Neutrophil (primary cell): ENCODE data around the gene H2BK1.

Source experiments
- H3K27ac ChIP-seq: fragments of 200-600 bp; sonication (generic); 2 replicates; pipeline ENCODE4 v1.5.1; 2016; ENCODE audit warnings: mild to moderate bottlenecking, moderate library complexity
- H3K27me3 ChIP-seq: fragments of 200-600 bp; sonication (generic); 2 replicates; pipeline ENCODE4 v1.6.0; 2016; ENCODE audit warnings: mild to moderate bottlenecking
- H3K36me3 ChIP-seq: fragments of 200-600 bp; sonication (generic); 2 replicates; pipeline ENCODE4 v1.5.1; 2017
- H3K4me1 ChIP-seq, 2 experiments: fragments of 200-600 bp in 1 of 2; sonication (generic) in 1 of 2; 1 replicate in 1 of 2; 2 replicates in 1 of 2; pipeline versions ENCODE4 v1.5.1 to v1.6.1; 2013 to 2016; ENCODE audit warnings: low read depth in 1 of 2, low read length in 1 of 2, mild to moderate bottlenecking in 1 of 2, moderate library complexity in 1 of 2; ENCODE audit not compliant: control insufficient read depth in 1 of 2, insufficient read depth in 1 of 2
- H3K4me3 ChIP-seq, 2 experiments: fragments of 200-600 bp in 1 of 2; sonication (generic) in 1 of 2; 1 replicate in 1 of 2; 2 replicates in 1 of 2; pipeline ENCODE4 v1.5.1; 2013 to 2016; ENCODE audit warnings: low read depth in 1 of 2, low read length in 1 of 2, mild to moderate bottlenecking in 1 of 2, moderate library complexity in 1 of 2
- H3K9me3 ChIP-seq: fragments of 200-600 bp; sonication (generic); 2 replicates; pipeline ENCODE4 v1.5.1; 2016
- CTCF ChIP-seq: fragments of 200-600 bp; sonication (generic); IDR thresholded peaks from 2 replicates; pipeline ENCODE4 v1.5.1; 2016; ENCODE audit warnings: antibody characterized with exemption

Gene H2BK1

GRCh38 chr7:151168003-151168786, 42.1 kb downstream of the H2BK1 start:
- Histone ChIP-seq H3K9me3 (no peaks in the 10 kb centered on the region), H3K4me3 (no peak overlapping the region), H3K36me3 (no peaks in the 10 kb centered on the region), H3K4me1 (peaks cover 0 to 15% of the 10 kb centered on the region in 2 experiments), H3K27ac (no peak overlapping the region), H3K27me3 (peaks cover 100% of the 10 kb centered on the region)
- TF ChIP-seq CTCF = no peak

- no peak within 1 kb of the TSS for H3K27ac ChIP-seq
- H3K27me3 ChIP-seq = peaks cover 100% of the 10 kb centered on the region
- H3K4me1 ChIP-seq = peaks cover 0 to 15% of the 10 kb centered on the region in 2 experiments
Measured at GRCh38 chr7:151167197-151167961, 42.9 kb downstream of the H2BK1 start, which contains the start of gene GBX1. Gene GBX1, minus strand, starts transcription at chr7:151167694. Its CDS starts 146 bp downstream, at chr7:151167548.

DNA sequence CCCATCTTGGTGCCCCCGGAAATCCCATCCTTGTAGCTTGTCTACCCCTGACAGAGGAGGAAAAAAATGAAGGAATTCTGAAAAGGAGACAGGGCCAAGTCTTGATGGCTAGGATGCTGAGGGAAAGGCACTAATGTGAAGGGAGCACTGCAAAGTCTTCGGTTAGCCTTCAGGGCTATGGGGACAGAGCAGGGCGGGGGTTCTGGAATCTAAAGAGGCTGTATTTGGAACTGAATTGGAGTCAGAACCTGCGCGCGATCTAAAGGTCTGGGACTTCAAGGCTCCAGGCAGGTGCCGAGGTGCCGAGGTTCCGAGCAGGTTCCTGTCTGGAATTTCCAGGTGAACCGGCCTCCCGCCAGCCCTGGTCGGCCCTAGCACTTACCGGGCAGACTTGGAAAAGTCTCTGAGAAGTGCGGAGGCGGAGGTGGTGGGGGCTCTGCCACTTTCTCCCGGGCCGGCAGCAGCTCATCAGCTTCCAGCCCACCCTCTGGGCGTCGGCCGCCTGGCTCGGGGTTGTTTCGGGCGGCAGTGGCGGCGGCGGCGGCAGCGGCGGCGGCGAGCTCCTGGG, 43.6 kb downstream of the H2BK1 start:
- no peak for TF ChIP-seq CTCF
- no peaks in the 10 kb centered on the region for H3K36me3 ChIP-seq
- H3K4me3 ChIP-seq = peak overlapping the region in 1 of 2 experiments; percentile 32

More at GRCh38 chr7:151167197-151167961, 42.9 kb downstream of the H2BK1 start, which contains the start of gene GBX1:
- Histone ChIP-seq H3K4me3 (peak within 1 kb of the TSS in 1 of 2 experiments; percentile 32), H3K36me3 (no peaks in the 10 kb centered on the region), H3K9me3 (no peaks in the 10 kb centered on the region)
- TF ChIP-seq CTCF = no peak

DNA sequence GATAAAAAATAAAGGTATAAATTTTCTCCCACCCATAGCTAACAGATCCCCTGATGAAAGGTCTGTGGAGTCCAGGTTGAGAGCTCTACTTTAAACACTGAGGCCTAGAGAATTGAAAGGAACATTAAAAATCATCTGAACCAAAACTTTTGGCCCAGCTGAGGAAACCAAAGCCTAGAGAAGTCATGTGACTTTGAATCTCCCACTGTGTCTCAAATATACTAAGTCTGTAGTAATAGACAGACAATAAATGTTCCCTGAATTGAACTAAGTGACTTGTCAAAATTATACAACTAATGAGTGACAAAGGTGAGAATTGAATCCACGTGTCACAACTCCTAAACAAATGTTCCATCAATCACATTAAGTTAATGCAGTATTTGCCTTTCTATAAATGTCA, 48.5 kb downstream of the H2BK1 start:
- peaks cover 98% of the 10 kb centered on the region for H3K27me3 ChIP-seq
- peaks cover 0 to 1% of the 10 kb centered on the region in 2 experiments for H3K4me1 ChIP-seq
- no peaks in the 10 kb centered on the region for H3K36me3 ChIP-seq
- no peaks in the 10 kb centered on the region for H3K9me3 ChIP-seq
- H3K27ac ChIP-seq = no peak overlapping the region
- H3K4me3 ChIP-seq = no peak overlapping the region
- no peak for TF ChIP-seq CTCF

More for the DNA sequence above, 43.6 kb downstream of the H2BK1 start:
- H3K27ac ChIP-seq = no peak overlapping the region
- H3K4me1 ChIP-seq = peaks cover 0 to 15% of the 10 kb centered on the region in 2 experiments
- H3K27me3 ChIP-seq = peaks cover 100% of the 10 kb centered on the region
- no peaks in the 10 kb centered on the region for H3K9me3 ChIP-seq
